Activated effector memory CD4-positive, alpha-beta T cell treated with anti-CD3 and anti-CD28 coated beads, Interleukin-2, amount 50 U/mL, for 16 hours (primary cell): ENCODE data around the gene OR4F15.

Source experiments
- DNase-seq: peaks from one replicate; pipeline ENCODE4 v3.0.0-alpha.2; 2020

The OR4F15 gene

GRCh38 chr15:101804375-101804774, 7.6 kb upstream of the OR4F15 start:
- no peak for DNase-seq

- no peak for DNase-seq
Measured at GRCh38 chr15:101804941-101805340, 7.1 kb upstream of the OR4F15 start.

- DNase-seq = no peak
Measured at GRCh38 chr15:101805605-101806345, 6.2 kb upstream of the OR4F15 start.

GRCh38 chr15:101807345-101807945, 4.6 kb upstream of the OR4F15 start:
- no peak for DNase-seq

GRCh38 chr15:101808201-101808600, 3.8 kb upstream of the OR4F15 start:
- DNase-seq = no peak

- DNase-seq = no peak
Measured at GRCh38 chr15:101810456-101810855, 1.5 kb upstream of the OR4F15 start.

- no peak for DNase-seq
Measured at GRCh38 chr15:101810876-101811275, 1.1 kb upstream of the OR4F15 start.

GRCh38 chr15:101813803-101814534, 2.0 kb downstream of the OR4F15 start:
- DNase-seq = no peak

- DNase-seq = no peak
Measured at GRCh38 chr15:101820781-101821180, 8.8 kb downstream of the OR4F15 start.

GRCh38 chr15:101827257-101827656, 15.3 kb downstream of the OR4F15 start:
- DNase-seq = no peak

- no peak for DNase-seq
Measured at GRCh38 chr15:101828774-101829173, 16.8 kb downstream of the OR4F15 start.

- DNase-seq = no peak
Measured at GRCh38 chr15:101841656-101842055, 29.7 kb downstream of the OR4F15 start.

- DNase-seq = no peak
Measured at GRCh38 chr15:101844916-101845315, 32.9 kb downstream of the OR4F15 start.

GRCh38 chr15:101852356-101852755, 40.4 kb downstream of the OR4F15 start:
- DNase-seq = no peak
